ENCODE measurements around the gene F8. TPM values are rescaled to one million over a fixed set of nuclear protein-coding genes. Genes with fewer than 3 reads are reported as not detected.
"Not testable (repeated sequence)": the region's sequence is repeated elsewhere in the genome, so short reads cannot be mapped to it uniquely, and the experiment has no call there.

The F8 gene
- total RNA-seq, 2 experiments from 2014 or later = 4.1 to 4.2 TPM

GRCh38 chrX:154968353-154968752 is 54.2 kb downstream of the F8 start:
- H3K4me3 Mint-ChIP-seq = no peak overlapping the region
- no peaks in the 10 kb centered on the region for H3K36me3 Mint-ChIP-seq (ENCODE audit: low read depth)
- H3K9me3 Mint-ChIP-seq (ENCODE audit: insufficient read depth) = no peaks in the 10 kb centered on the region
- DNase-seq (no peak), ATAC-seq (no peak)
- ChIA-PET CTCF (interaction anchor here (1.4 kb wide), 1 partner anchor 51 kb away, joined by 3 read pairs; no protein-coding TSS in a partner anchor), POLR2A (no interaction called here)
- no peaks in the 10 kb centered on the region for H3K4me1 Mint-ChIP-seq (ENCODE audit: low read depth)
- peaks cover 4% of the 10 kb centered on the region for H3K27me3 Mint-ChIP-seq (ENCODE audit: low read depth)
- no peak overlapping the region for H3K27ac Mint-ChIP-seq

- no peak for DNase-seq
- Mint-ChIP-seq H3K4me1 (ENCODE audit: low read depth) (no peaks in the 10 kb centered on the region), H3K27ac (no peak overlapping the region), H3K36me3 (ENCODE audit: low read depth) (no peaks in the 10 kb centered on the region), H3K4me3 (no peak overlapping the region), H3K27me3 (ENCODE audit: low read depth) (peaks cover 4% of the 10 kb centered on the region), H3K9me3 (ENCODE audit: insufficient read depth) (no peaks in the 10 kb centered on the region)
- no peak for ATAC-seq
- CTCF ChIA-PET = interaction anchor here (1.4 kb wide), 1 partner anchor 50 kb away, joined by 3 read pairs; no protein-coding TSS in a partner anchor
- POLR2A ChIA-PET = no interaction called here
Observed at GRCh38 chrX:154967603-154968002, 54.9 kb downstream of the F8 start.

DNA sequence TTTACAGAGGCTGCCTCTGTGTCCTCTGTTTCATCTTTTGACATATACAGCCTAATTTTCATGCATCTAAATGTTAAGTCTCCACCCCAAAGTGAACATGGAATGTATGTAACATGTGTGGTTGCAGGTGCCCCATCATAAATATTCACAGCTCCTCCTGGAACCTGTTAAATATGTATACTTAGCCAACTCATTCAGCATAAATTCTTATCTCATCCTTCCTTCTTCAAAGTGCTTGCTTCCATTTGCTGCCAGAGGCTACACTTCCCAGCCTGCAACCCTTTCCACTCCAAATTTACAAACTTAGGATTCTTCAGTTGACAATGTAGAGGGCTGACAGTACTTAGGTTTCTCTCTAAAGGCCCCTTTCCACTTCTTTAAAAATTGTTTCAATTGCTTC is 60.6 kb downstream of the F8 start:
- no peak for ATAC-seq
- Mint-ChIP-seq H3K27me3 (ENCODE audit: low read depth) (peaks cover 2% of the 10 kb centered on the region), H3K27ac (no peak overlapping the region), H3K36me3 (ENCODE audit: low read depth) (no peaks in the 10 kb centered on the region), H3K4me1 (ENCODE audit: low read depth) (no peaks in the 10 kb centered on the region), H3K9me3 (ENCODE audit: insufficient read depth) (no peaks in the 10 kb centered on the region), H3K4me3 (no peak overlapping the region)
- ChIA-PET POLR2A (no interaction called here), CTCF (interaction anchor here (1.0 kb wide), 1 partner anchor 11 kb away, joined by 4 read pairs; no protein-coding TSS in a partner anchor)
- no peak for DNase-seq

GRCh38 chrX:154955799-154956198 is 66.7 kb downstream of the F8 start:
- H3K9me3 Mint-ChIP-seq (ENCODE audit: insufficient read depth); DNase-seq; H3K4me1 Mint-ChIP-seq (ENCODE audit: low read depth); H3K27ac Mint-ChIP-seq; ATAC-seq; CTCF ChIA-PET; H3K4me3 Mint-ChIP-seq; H3K27me3 Mint-ChIP-seq (ENCODE audit: low read depth); POLR2A ChIA-PET; H3K36me3 Mint-ChIP-seq (ENCODE audit: low read depth): not testable (repeated sequence)

DNA sequence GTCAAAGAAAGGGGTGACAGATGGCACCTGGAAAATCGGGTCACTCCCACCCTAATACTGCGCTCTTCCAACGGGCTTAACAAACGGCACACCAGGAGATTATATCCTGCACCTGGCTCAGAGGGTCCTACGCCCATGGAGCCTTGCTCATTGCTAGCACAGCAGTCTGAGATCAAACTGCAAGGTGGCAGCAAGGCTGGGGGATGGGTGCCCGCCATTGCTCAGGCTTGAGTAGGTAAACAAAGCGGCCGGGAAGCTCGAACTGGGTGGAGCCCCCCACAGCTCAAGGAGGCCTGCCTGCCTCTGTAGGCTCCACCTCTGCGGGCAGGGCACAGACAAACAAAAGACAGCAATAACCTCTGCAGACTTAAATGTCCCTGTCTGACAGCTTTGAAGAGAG is 83.3 kb downstream of the F8 start:
- H3K9me3 Mint-ChIP-seq (ENCODE audit: insufficient read depth); H3K27ac Mint-ChIP-seq; POLR2A ChIA-PET; H3K4me1 Mint-ChIP-seq (ENCODE audit: low read depth); H3K36me3 Mint-ChIP-seq (ENCODE audit: low read depth); ATAC-seq; CTCF ChIA-PET; DNase-seq; H3K4me3 Mint-ChIP-seq: not testable (repeated sequence)
- peaks cover 11% of the 10 kb centered on the region for H3K27me3 Mint-ChIP-seq (ENCODE audit: low read depth)

- ATAC-seq; H3K4me1 Mint-ChIP-seq (ENCODE audit: low read depth); H3K27ac Mint-ChIP-seq; POLR2A ChIA-PET; H3K36me3 Mint-ChIP-seq (ENCODE audit: low read depth); H3K9me3 Mint-ChIP-seq (ENCODE audit: insufficient read depth); CTCF ChIA-PET; DNase-seq; H3K4me3 Mint-ChIP-seq: not testable (repeated sequence)
- peaks cover 29% of the 10 kb centered on the region for H3K27me3 Mint-ChIP-seq (ENCODE audit: low read depth)
Observed at GRCh38 chrX:154924771-154925170, 97.8 kb downstream of the F8 start.

GRCh38 chrX:154918060-154918483 is 104.5 kb downstream of the F8 start:
- DNase-seq (peak; percentile 35), ATAC-seq (peak; percentile 58)
- H3K36me3 Mint-ChIP-seq (ENCODE audit: low read depth) = no peaks in the 10 kb centered on the region
- H3K9me3 Mint-ChIP-seq (ENCODE audit: insufficient read depth) = no peaks in the 10 kb centered on the region
- peak overlapping the region; percentile 60 for H3K4me3 Mint-ChIP-seq
- H3K27ac Mint-ChIP-seq = no peak overlapping the region
- no peaks in the 10 kb centered on the region for H3K4me1 Mint-ChIP-seq (ENCODE audit: low read depth)
- H3K27me3 Mint-ChIP-seq (ENCODE audit: low read depth) = peaks cover 18% of the 10 kb centered on the region
- ChIA-PET CTCF (interaction anchor here (0.7 to 3.3 kb wide), 46 partner anchors 9 to 732 kb away, joined by 3 to 25 read pairs (median 4); partner anchors contain the start of gene VBP1), POLR2A (interaction anchor here (0.6 to 0.7 kb wide), 2 partner anchors 142 to 894 kb away, joined by 4 to 7 read pairs; no protein-coding TSS in a partner anchor)

DNA sequence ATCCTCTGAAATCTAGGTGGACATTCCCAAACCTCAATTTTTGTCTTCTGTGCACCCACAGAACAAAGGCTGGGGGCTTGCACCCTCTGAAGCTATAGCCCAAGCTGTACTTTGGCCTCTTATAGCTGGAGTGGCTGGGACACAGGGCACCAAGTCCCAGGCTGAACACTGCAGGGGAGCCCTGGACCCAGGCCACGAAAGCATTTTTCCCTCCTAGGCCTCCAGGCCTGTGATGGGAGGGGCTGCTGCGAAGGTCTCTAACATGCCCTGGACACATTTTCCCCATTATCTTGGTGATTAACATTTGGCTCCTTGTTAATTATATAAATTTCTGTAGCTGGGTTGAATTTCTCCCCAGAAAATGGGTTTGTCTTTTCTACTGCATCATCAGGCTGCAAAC is 108.5 kb downstream of the F8 start:
- no peak for DNase-seq
- peaks cover 5% of the 10 kb centered on the region for H3K27me3 Mint-ChIP-seq (ENCODE audit: low read depth)
- no peak for ATAC-seq
- no peaks in the 10 kb centered on the region for H3K4me1 Mint-ChIP-seq (ENCODE audit: low read depth)
- H3K4me3 Mint-ChIP-seq = no peak overlapping the region
- H3K9me3 Mint-ChIP-seq (ENCODE audit: insufficient read depth) = peaks cover 11% of the 10 kb centered on the region
- no peak overlapping the region for H3K27ac Mint-ChIP-seq
- CTCF ChIA-PET = no interaction called here
- H3K36me3 Mint-ChIP-seq (ENCODE audit: low read depth) = no peaks in the 10 kb centered on the region
- POLR2A ChIA-PET = no interaction called here

GRCh38 chrX:154910528-154910927 is 112.0 kb downstream of the F8 start:
- H3K9me3 Mint-ChIP-seq (ENCODE audit: insufficient read depth) = peaks cover 11% of the 10 kb centered on the region
- ATAC-seq; DNase-seq; H3K4me1 Mint-ChIP-seq (ENCODE audit: low read depth); H3K36me3 Mint-ChIP-seq (ENCODE audit: low read depth); H3K27me3 Mint-ChIP-seq (ENCODE audit: low read depth); POLR2A ChIA-PET; CTCF ChIA-PET; H3K27ac Mint-ChIP-seq; H3K4me3 Mint-ChIP-seq: not testable (repeated sequence)

GRCh38 chrX:154910048-154910447 is 112.5 kb downstream of the F8 start:
- H3K36me3 Mint-ChIP-seq (ENCODE audit: low read depth); H3K4me3 Mint-ChIP-seq; POLR2A ChIA-PET; H3K27ac Mint-ChIP-seq; H3K4me1 Mint-ChIP-seq (ENCODE audit: low read depth); ATAC-seq; DNase-seq; CTCF ChIA-PET; H3K27me3 Mint-ChIP-seq (ENCODE audit: low read depth): not testable (repeated sequence)
- H3K9me3 Mint-ChIP-seq (ENCODE audit: insufficient read depth) = peaks cover 11% of the 10 kb centered on the region

DNA sequence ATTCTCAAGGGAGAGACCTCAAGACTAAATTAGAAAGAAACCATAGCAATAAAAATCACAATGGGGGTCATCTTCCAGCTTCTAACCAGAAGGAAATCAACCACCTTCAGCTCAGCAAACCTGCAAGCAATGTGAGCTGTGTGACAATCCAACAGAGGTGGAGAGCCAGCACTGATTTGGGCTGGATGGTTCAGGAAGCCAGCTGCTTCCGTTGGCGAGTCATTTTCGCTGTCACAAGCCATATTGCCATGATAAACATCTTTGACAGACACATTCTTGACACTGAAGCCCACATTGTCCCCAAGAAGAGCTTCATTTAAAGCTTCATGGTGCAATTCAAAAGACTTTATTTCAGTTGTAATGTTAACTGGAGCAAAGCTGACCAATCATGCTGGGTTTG is 113.7 kb downstream of the F8 start:
- CTCF ChIA-PET = interaction anchor here (2.2 kb wide), 1 partner anchor 9 kb away, joined by 25 read pairs; no protein-coding TSS in a partner anchor

GRCh38 chrX:154902408-154902807 is 120.1 kb downstream of the F8 start:
- ATAC-seq (no peak), DNase-seq (no peak)
- H3K36me3 Mint-ChIP-seq (ENCODE audit: low read depth) = no peaks in the 10 kb centered on the region
- H3K27me3 Mint-ChIP-seq (ENCODE audit: low read depth) = peaks cover 13% of the 10 kb centered on the region
- ChIA-PET CTCF (interaction anchor here (3.9 kb wide), 1 partner anchor 15 kb away, joined by 12 read pairs; no protein-coding TSS in a partner anchor), POLR2A (interaction anchor here (0.6 kb wide), 1 partner anchor 33 kb away, joined by 4 read pairs; no protein-coding TSS in a partner anchor)
- H3K4me3 Mint-ChIP-seq = no peak overlapping the region
- H3K9me3 Mint-ChIP-seq (ENCODE audit: insufficient read depth) = no peaks in the 10 kb centered on the region
- no peak overlapping the region for H3K27ac Mint-ChIP-seq
- peaks cover 7% of the 10 kb centered on the region for H3K4me1 Mint-ChIP-seq (ENCODE audit: low read depth)

More for the DNA sequence above, 113.7 kb downstream of the F8 start:
- Mint-ChIP-seq H3K4me3 (no peak overlapping the region), H3K27me3 (ENCODE audit: low read depth) (peaks cover 7% of the 10 kb centered on the region), H3K4me1 (ENCODE audit: low read depth) (no peaks in the 10 kb centered on the region), H3K27ac (no peak overlapping the region), H3K9me3 (ENCODE audit: insufficient read depth) (peaks cover 11% of the 10 kb centered on the region), H3K36me3 (ENCODE audit: low read depth) (no peaks in the 10 kb centered on the region)
- POLR2A ChIA-PET = no interaction called here
- DNase-seq = no peak
- no peak for ATAC-seq

DNA sequence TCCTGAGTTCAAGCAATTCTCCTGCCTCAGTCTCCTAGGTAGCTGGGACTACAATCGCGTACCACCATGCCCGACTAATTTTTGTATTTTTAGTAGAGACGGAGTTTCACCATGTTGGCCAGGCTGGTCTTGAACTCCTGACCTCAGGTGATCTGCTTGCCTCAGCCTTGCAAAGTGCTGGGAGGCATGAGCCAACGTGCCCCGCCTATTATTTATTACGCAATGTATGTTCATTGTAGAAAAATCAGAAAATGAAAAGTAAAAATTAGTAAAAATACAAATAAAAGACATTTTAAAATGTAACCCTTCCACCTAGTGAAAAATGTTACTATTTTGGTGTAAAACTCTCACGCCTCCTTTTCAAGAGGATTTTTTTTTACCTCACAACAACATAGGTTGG is 122.2 kb downstream of the F8 start:
- H3K27ac Mint-ChIP-seq = no peak overlapping the region
- H3K9me3 Mint-ChIP-seq (ENCODE audit: insufficient read depth) = no peaks in the 10 kb centered on the region
- peaks cover 13% of the 10 kb centered on the region for H3K27me3 Mint-ChIP-seq (ENCODE audit: low read depth)
- H3K4me1 Mint-ChIP-seq (ENCODE audit: low read depth) = peaks cover 11% of the 10 kb centered on the region
- no peak for ATAC-seq
- CTCF ChIA-PET = interaction anchor here (3.9 kb wide), 1 partner anchor 17 kb away, joined by 12 read pairs; no protein-coding TSS in a partner anchor
- DNase-seq = no peak
- no peaks in the 10 kb centered on the region for H3K36me3 Mint-ChIP-seq (ENCODE audit: low read depth)
- POLR2A ChIA-PET = no interaction called here
- no peak overlapping the region for H3K4me3 Mint-ChIP-seq
